Thyroid gland (tissue), 4 donors: ENCODE results near the gene CTNNBL1. TPM values are rescaled to one million over a fixed set of nuclear protein-coding genes. Genes with fewer than 3 reads are reported as not detected.

Experiments
- DNase-seq, 2 donors: peaks; one replicate each; pipeline ENCODE4 v3.0.0-alpha.2; 2019
- H3K27ac ChIP-seq, 3 donors: fragments of 200-600 bp; sonication (generic); 1 replicate in 2 of 3; 2 replicates in 1 of 3; pipeline ENCODE4 v1.5.1; 2016 to 2019; ENCODE audit warnings: mild to moderate bottlenecking in 1 of 3, moderate library complexity in 1 of 3
- H3K27me3 ChIP-seq: fragments of 200-600 bp; sonication (generic); one replicate; pipeline ENCODE4 v1.5.1; 2019
- H3K36me3 ChIP-seq, 2 donors: fragments of 200-600 bp; sonication (generic); one replicate each; pipeline ENCODE4 v1.5.1; 2016 to 2019
- H3K4me1 ChIP-seq, 2 donors: fragments of 200-600 bp; sonication (generic); one replicate each; pipeline ENCODE4 v1.5.1; 2017 to 2019
- H3K4me3 ChIP-seq, 3 donors: fragments of 200-600 bp; sonication (generic); replicated peaks in 1 of 3; 1 replicate in 2 of 3; 2 replicates in 1 of 3; pipeline ENCODE4 v1.5.1; 2016; ENCODE audit warnings: mild to moderate bottlenecking in 1 of 3
- H3K9me3 ChIP-seq: fragments of 200-600 bp; sonication (generic); one replicate; pipeline ENCODE4 v1.5.1; 2017
- POLR2A ChIP-seq, 2 donors: fragments of 450-650 bp; IDR thresholded peaks; one replicate each; pipeline ENCODE4 v1.6.1; 2017; ENCODE audit warnings: antibody characterized with exemption in 2 of 2, mild to moderate bottlenecking in 2 of 2, moderate library complexity in 1 of 2
- WGBS, 2 donors: methylation state at CpG; one replicate each; pipeline ENCODE4 v1.1.5; 2017; 5-methylcytosine and 5-hydroxymethylcytosine counted together
- intact Hi-C: fragments of 100-400 bp; cut with DNase I; formaldehyde crosslinking; loops from one replicate; pipeline ENCODE4 v1.15.1; 2023
- total RNA-seq, 4 donors: library from RNA; depleted of rRNA; stranded (reverse); fragments of >200 nt; gene quantifications; one replicate each; pipeline ENCODE4 v1.2.3, GENCODE V29; 2016
- TF ChIP-seq, protein P1 (sequence below), 6 experiments: fragments of 200-600 bp in 3 of 6; fragments of 450-650 bp in 3 of 6; sonication (generic) in 3 of 6; IDR thresholded peaks; one replicate each; pipeline ENCODE4 v1.5.1; 2016 to 2019; ENCODE audit warnings: antibody characterized with exemption in 6 of 6, mild to moderate bottlenecking in 2 of 6, inconsistent platforms in 1 of 6, moderate library complexity in 1 of 6

Gene CTNNBL1
- total RNA-seq, 4 donors from 2014 or later = 22.3 to 31.2 (median 24.6) TPM

DNA sequence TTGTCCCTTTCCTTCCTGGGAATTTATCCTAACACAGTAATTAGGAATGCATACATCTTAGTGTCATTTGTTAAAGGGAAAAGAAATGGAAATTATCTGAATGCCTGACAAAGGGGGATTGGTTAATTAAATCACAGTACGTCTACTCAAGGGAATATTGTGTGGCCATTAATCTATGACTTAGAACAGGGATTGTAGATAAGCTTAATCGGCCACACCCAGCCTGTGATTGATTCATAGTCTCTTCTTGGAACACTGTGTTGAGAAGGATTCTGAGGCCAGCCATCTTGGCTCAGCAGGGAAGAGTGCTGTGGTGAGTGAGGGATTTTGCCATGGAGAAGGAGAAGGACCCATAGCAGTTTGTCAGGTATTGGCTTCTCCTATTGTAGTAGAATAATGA, 50.5 kb downstream of the CTNNBL1 start:
- WGBS, 2 donors = 95 to 99% methylated on average over 2 of the region's 2 CpGs
- H3K27me3 ChIP-seq = no peaks in the 10 kb centered on the region
- no peaks in the 10 kb centered on the region for H3K36me3 ChIP-seq
- no peak for TF ChIP-seq POLR2A (IDR thresholded peaks at IDR 0.05)
- TF ChIP-seq, protein P1, sequence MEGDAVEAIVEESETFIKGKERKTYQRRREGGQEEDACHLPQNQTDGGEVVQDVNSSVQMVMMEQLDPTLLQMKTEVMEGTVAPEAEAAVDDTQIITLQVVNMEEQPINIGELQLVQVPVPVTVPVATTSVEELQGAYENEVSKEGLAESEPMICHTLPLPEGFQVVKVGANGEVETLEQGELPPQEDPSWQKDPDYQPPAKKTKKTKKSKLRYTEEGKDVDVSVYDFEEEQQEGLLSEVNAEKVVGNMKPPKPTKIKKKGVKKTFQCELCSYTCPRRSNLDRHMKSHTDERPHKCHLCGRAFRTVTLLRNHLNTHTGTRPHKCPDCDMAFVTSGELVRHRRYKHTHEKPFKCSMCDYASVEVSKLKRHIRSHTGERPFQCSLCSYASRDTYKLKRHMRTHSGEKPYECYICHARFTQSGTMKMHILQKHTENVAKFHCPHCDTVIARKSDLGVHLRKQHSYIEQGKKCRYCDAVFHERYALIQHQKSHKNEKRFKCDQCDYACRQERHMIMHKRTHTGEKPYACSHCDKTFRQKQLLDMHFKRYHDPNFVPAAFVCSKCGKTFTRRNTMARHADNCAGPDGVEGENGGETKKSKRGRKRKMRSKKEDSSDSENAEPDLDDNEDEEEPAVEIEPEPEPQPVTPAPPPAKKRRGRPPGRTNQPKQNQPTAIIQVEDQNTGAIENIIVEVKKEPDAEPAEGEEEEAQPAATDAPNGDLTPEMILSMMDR (IDR thresholded peaks at IDR 0.05) = no peak
- H3K9me3 ChIP-seq = no peaks in the 10 kb centered on the region
- intact Hi-C loops = no loop called here
- no peak overlapping the region for H3K4me3 ChIP-seq
- no peak for DNase-seq
- peaks cover 5 to 15% of the 10 kb centered on the region in 2 donors for H3K4me1 ChIP-seq
- no peak overlapping the region for H3K27ac ChIP-seq

- no peak overlapping the region for H3K27ac ChIP-seq
- no peak overlapping the region for H3K4me3 ChIP-seq
- DNase-seq = no peak
- WGBS, 2 donors = 84 to 95% methylated on average over 3 of the region's 3 CpGs
- no peaks in the 10 kb centered on the region for H3K9me3 ChIP-seq
- H3K27me3 ChIP-seq = no peaks in the 10 kb centered on the region
- H3K36me3 ChIP-seq = no peaks in the 10 kb centered on the region
- intact Hi-C loops = no loop called here
- TF ChIP-seq, protein P1 (IDR thresholded peaks at IDR 0.05) = no peak
- TF ChIP-seq POLR2A (IDR thresholded peaks at IDR 0.05) = no peak
- H3K4me1 ChIP-seq = peaks cover 17 to 24% of the 10 kb centered on the region in 2 donors
Observed at GRCh38 chr20:37745553-37745952, 51.7 kb downstream of the CTNNBL1 start.

DNA sequence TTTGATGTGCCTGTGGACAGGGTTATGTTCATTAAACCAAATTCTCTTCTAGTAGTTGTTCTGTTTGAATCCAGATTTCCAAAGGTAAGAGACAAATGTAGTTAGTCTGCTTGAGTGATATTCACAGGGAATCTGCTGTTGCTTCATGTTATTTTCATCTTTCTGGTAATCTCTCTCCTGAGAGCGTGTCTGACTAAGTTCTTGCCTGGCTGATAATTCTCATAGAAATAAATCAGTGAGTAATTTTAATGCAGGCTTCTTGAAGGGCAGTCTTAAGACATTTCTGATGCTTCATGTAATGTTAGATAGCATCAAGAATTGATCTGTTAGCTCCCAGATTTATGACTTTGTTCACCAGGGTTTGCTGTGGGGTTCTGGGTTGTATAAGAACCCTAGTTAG, 54.2 kb downstream of the CTNNBL1 start:
- no peak for TF ChIP-seq POLR2A (IDR thresholded peaks at IDR 0.05)
- TF ChIP-seq, protein P1 (IDR thresholded peaks at IDR 0.05) = no peak
- DNase-seq = no peak
- Histone ChIP-seq H3K4me1 (peaks cover 17 to 20% of the 10 kb centered on the region in 2 donors), H3K4me3 (no peak overlapping the region), H3K9me3 (no peaks in the 10 kb centered on the region), H3K36me3 (no peaks in the 10 kb centered on the region), H3K27me3 (no peaks in the 10 kb centered on the region), H3K27ac (no peak overlapping the region)
- 100% methylated on average over 1 of the region's 1 CpG for WGBS, 2 donors
- intact Hi-C loops = no loop called here

DNA sequence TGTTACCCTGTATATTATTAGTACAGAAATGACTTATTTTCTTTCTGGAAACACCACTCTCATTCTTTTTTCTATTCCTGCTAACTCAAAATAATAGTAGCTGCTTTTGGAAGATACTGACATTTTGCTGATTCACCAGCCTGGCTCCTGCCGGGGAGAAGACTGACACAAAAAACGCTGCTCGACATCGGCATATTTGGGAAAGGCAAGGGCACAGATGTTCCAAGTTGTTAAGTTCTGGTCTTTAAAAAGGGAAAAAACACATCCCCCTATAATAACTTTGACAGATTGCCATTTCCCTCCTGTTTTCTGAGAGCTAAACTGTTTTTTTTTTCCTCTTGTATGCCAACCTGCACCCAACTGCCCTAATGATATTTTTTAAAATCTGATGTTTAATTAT, 55.4 kb downstream of the CTNNBL1 start:
- H3K27me3 ChIP-seq = no peaks in the 10 kb centered on the region
- peaks cover 17 to 20% of the 10 kb centered on the region in 2 donors for H3K4me1 ChIP-seq
- no peak overlapping the region for H3K4me3 ChIP-seq
- intact Hi-C loops = no loop called here
- no peak for TF ChIP-seq POLR2A (IDR thresholded peaks at IDR 0.05)
- TF ChIP-seq, protein P1 (IDR thresholded peaks at IDR 0.05) = no peak
- 45 to 70% methylated on average over 4 of the region's 4 CpGs for WGBS, 2 donors
- H3K27ac ChIP-seq = no peak overlapping the region
- no peak for DNase-seq
- no peaks in the 10 kb centered on the region for H3K9me3 ChIP-seq
- no peaks in the 10 kb centered on the region for H3K36me3 ChIP-seq

DNA sequence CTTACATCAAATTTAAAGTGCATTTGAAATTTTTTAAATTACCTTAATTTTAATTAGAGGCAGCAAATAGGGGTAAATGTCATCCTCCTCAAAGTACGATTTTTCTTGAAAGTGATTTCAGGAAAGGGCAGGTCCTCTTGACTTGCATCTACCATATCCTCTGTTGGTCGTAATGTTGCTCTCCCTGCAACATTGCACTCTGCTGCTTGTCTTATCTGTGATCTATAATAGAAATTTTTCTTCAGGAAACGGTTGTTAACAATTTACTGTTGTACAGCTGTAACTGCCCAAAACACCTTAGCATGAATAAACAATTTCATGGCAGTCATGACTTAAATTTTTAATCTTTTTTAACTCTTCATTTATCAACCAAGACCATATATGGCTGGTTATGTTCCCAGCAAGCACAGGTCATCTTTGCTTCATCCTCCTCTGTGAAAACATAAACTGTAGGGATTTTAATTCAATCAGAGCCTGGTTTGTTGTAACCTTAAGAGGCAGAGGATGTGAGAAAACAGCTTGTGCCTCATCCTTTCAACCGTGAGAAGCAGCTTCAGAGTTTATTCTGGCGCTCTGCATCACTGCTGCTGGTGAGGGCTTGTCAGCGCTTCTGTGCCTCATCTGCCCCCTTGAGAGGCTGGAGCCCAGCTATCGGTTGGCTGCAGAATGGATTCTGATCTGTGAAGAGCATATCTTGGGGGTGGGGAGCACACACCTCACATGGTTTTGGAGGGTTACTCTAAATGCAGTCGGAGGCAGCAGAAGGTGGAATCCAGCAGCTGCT, 56.0 kb downstream of the CTNNBL1 start:
- Histone ChIP-seq H3K4me1 (peaks cover 17 to 20% of the 10 kb centered on the region in 2 donors), H3K27ac (no peak overlapping the region), H3K36me3 (no peaks in the 10 kb centered on the region), H3K4me3 (no peak overlapping the region), H3K27me3 (no peaks in the 10 kb centered on the region), H3K9me3 (no peaks in the 10 kb centered on the region)
- DNase-seq = peak; percentile 80 to 81
- intact Hi-C loops = no loop called here
- no peak for TF ChIP-seq POLR2A (IDR thresholded peaks at IDR 0.05)
- TF ChIP-seq, protein P1 (IDR thresholded peaks at IDR 0.05) = no peak
- WGBS, 2 donors = 44 to 47% methylated on average over 8 of the region's 8 CpGs
